Measurements from ENCODE around the gene KLK4. TPM values are rescaled to one million over a fixed set of nuclear protein-coding genes. Genes with fewer than 3 reads are reported as not detected.

KLK4 gene
- total RNA-seq, 1 donor from 2014 or later: not detected

DNA sequence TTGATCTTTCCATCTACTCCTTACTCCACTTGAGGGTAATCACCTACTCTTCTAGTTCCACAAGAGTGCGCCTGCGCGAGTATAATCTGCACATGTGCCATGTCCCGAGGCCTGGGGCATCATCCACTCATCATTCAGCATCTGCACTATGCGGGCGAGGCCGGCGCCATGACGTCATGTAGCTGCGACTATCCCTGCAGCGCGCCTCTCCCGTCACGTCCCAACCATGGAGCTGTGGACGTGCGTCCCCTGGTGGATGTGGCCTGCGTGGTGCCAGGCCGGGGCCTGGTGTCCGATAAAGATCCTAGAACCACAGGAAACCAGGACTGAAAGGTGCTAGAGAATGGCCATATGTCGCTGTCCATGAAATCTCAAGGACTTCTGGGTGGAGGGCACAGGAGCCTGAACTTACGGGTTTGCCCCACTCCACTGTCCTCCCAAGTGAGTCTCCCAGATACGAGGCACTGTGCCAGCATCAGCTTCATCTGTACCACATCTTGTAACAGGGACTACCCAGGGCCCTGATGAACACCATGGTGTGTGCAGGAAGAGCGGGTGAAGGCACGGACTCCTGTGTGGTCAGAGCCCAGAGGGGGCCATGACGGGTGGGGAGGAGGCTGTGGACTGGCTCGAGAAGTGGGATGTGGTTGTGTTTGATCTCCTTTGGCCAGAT, 40.6 kb downstream of the KLK4 start:
- Mint-ChIP-seq H3K36me3 (ENCODE audit: low read depth) (no peaks in the 10 kb centered on the region), H3K27me3 (ENCODE audit: low read depth) (peaks cover 61% of the 10 kb centered on the region), H3K4me3 (no peak overlapping the region), H3K4me1 (no peaks in the 10 kb centered on the region), H3K9me3 (no peaks in the 10 kb centered on the region), H3K27ac (ENCODE audit: unreplicated experiment) (no peak overlapping the region)
- no peak for DNase-seq (ENCODE audit: low read depth, low spot score)
- TF ChIP-seq, protein P1, sequence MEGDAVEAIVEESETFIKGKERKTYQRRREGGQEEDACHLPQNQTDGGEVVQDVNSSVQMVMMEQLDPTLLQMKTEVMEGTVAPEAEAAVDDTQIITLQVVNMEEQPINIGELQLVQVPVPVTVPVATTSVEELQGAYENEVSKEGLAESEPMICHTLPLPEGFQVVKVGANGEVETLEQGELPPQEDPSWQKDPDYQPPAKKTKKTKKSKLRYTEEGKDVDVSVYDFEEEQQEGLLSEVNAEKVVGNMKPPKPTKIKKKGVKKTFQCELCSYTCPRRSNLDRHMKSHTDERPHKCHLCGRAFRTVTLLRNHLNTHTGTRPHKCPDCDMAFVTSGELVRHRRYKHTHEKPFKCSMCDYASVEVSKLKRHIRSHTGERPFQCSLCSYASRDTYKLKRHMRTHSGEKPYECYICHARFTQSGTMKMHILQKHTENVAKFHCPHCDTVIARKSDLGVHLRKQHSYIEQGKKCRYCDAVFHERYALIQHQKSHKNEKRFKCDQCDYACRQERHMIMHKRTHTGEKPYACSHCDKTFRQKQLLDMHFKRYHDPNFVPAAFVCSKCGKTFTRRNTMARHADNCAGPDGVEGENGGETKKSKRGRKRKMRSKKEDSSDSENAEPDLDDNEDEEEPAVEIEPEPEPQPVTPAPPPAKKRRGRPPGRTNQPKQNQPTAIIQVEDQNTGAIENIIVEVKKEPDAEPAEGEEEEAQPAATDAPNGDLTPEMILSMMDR (conservative IDR thresholded peaks at IDR 0.05): no peak

DNA sequence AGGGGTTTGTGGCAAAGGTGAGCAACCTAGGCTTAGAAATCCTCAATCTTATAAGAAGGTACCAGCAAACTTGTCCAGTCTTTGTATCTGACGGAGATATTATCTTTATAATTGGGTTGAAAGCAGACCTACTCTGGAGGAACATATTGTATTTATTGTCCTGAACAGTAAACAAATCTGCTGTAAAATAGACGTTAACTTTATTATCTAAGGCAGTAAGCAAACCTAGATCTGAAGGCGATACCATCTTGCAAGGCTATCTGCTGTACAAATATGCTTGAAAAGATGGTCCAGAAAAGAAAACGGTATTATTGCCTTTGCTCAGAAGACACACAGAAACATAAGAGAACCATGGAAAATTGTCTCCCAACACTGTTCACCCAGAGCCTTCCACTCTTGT, 41.7 kb downstream of the KLK4 start:
- Mint-ChIP-seq H3K36me3 (ENCODE audit: low read depth) (no peaks in the 10 kb centered on the region), H3K27ac (ENCODE audit: unreplicated experiment) (no peak overlapping the region), H3K4me3 (no peak overlapping the region), H3K4me1 (no peaks in the 10 kb centered on the region), H3K27me3 (ENCODE audit: low read depth) (peaks cover 72% of the 10 kb centered on the region), H3K9me3 (no peaks in the 10 kb centered on the region)
- TF ChIP-seq, protein P1 (conservative IDR thresholded peaks at IDR 0.05): no peak
- DNase-seq (ENCODE audit: low read depth, low spot score): no peak

- H3K27ac Mint-ChIP-seq (ENCODE audit: unreplicated experiment): no peak overlapping the region
- H3K4me1 Mint-ChIP-seq: no peaks in the 10 kb centered on the region
- H3K4me3 Mint-ChIP-seq: no peak overlapping the region
- TF ChIP-seq, protein P1 (conservative IDR thresholded peaks at IDR 0.05): no peak
- no peaks in the 10 kb centered on the region for H3K36me3 Mint-ChIP-seq (ENCODE audit: low read depth)
- H3K9me3 Mint-ChIP-seq: no peaks in the 10 kb centered on the region
- DNase-seq (ENCODE audit: low read depth, low spot score): no peak
- peaks cover 88% of the 10 kb centered on the region for H3K27me3 Mint-ChIP-seq (ENCODE audit: low read depth)
These were observed 49.5 kb downstream of the KLK4 start for GRCh38 chr19:50861496-50862286.

DNA sequence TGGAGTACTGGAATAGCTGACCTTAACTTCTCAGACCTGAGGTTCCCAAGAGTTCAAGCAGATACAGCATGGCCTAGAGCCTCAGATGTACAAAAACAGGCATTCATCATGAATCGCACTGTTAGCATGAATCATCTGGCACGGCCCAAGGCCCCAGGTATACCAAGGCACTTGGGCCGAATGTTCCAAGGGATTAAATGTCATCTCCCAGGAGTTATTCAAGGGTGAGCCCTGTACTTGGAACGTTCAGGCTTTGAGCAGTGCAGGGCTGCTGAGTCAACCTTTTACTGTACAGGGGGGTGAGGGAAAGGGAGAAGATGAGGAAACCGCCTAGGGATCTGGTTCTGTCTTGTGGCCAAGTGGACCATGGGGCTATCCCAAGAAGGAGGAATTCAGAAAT, 50.2 kb downstream of the KLK4 start:
- no peak for DNase-seq (ENCODE audit: low read depth, low spot score)
- Mint-ChIP-seq H3K4me3 (no peak overlapping the region), H3K4me1 (no peaks in the 10 kb centered on the region), H3K9me3 (no peaks in the 10 kb centered on the region), H3K27ac (ENCODE audit: unreplicated experiment) (no peak overlapping the region), H3K36me3 (ENCODE audit: low read depth) (no peaks in the 10 kb centered on the region), H3K27me3 (ENCODE audit: low read depth) (peaks cover 88% of the 10 kb centered on the region)
- TF ChIP-seq, protein P1 (conservative IDR thresholded peaks at IDR 0.05): no peak

- no peak overlapping the region for H3K27ac Mint-ChIP-seq (ENCODE audit: unreplicated experiment)
- no peak overlapping the region for H3K4me3 Mint-ChIP-seq
- DNase-seq (ENCODE audit: low read depth, low spot score): no peak
- H3K9me3 Mint-ChIP-seq: no peaks in the 10 kb centered on the region
- TF ChIP-seq, protein P1 (conservative IDR thresholded peaks at IDR 0.05): no peak
- H3K4me1 Mint-ChIP-seq: no peaks in the 10 kb centered on the region
- no peaks in the 10 kb centered on the region for H3K36me3 Mint-ChIP-seq (ENCODE audit: low read depth)
- peaks cover 87% of the 10 kb centered on the region for H3K27me3 Mint-ChIP-seq (ENCODE audit: low read depth)
These were observed 51.3 kb downstream of the KLK4 start for GRCh38 chr19:50859849-50860248.

Data from neural crest cell (in vitro differentiated cells).